Measurements from ENCODE around the gene HNRNPUL1.

GRCh38 chr19:41307090-41307875 is 43.1 kb downstream of the HNRNPUL1 start:
- TF ChIP-seq CTCF (IDR thresholded peaks at IDR 0.05) (no peak), POLR2A (IDR thresholded peaks at IDR 0.05) (no peak)
